ENCODE measurements around the gene OR2J3. TPM values are rescaled to one million over a fixed set of nuclear protein-coding genes. Genes with fewer than 3 reads are reported as not detected.

OR2J3 gene
- total and polyA plus RNA-seq, 2 of the 13 experiments (the other 11 are each of a cell fraction or from before 2014, with no cell fraction given): 0.70 TPM; not detected in 1

GRCh38 chr6:29071831-29072723 is 35.8 kb upstream of the OR2J3 start:
- in situ Hi-C loops (cut with HindIII; ENCODE audit: extremely low pct_ligation_motif_present, low pct_unique_long_range_greater_than_20kb): loop anchor here (25.0 kb wide), 1 partner anchor 515 kb away; the partner anchor contains the start of gene OR2H2
- ATAC-seq (peak; percentile 100), DNase-seq (ENCODE audit: low spot score) (peak; percentile 61), FAIRE-seq (peak; percentile 99)
- no peak overlapping the region for H3K4me2 ChIP-seq (ENCODE audit: low read depth, low read length)
- H3K4me1 ChIP-seq (ENCODE audit: insufficient read depth, low read length): no peaks in the 10 kb centered on the region
- no peak overlapping the region for H3K9ac ChIP-seq (ENCODE audit: insufficient read depth, low read depth, low read length)
- H3K27ac ChIP-seq (ENCODE audit: extremely low read length, insufficient read depth, low read length): no peak overlapping the region
- no peaks in the 10 kb centered on the region for H3K36me3 ChIP-seq (replicated peaks in 1 of 2; ENCODE audit: control insufficient read depth in 1 of 2, insufficient read depth in 2 of 2, low read length in 2 of 2)
- H3K79me2 ChIP-seq (ENCODE audit: insufficient read depth, low read length): no peaks in the 10 kb centered on the region
- BruUV-seq (replicated peaks): no TSS peak
- H3K9me3 ChIP-seq (ENCODE audit: low read length): no peaks in the 10 kb centered on the region
- no peaks in the 10 kb centered on the region for H3K27me3 ChIP-seq (ENCODE audit: control insufficient read depth in 1 of 2, insufficient read depth in 2 of 2, low read length in 2 of 2)
- H4K20me1 ChIP-seq (ENCODE audit: insufficient read depth, low read length): no peaks in the 10 kb centered on the region
- no peak overlapping the region for H3K4me3 ChIP-seq (replicated peaks in 1 of 3; ENCODE audit: insufficient read depth in 1 of 3, low read depth in 2 of 3, low read length in 3 of 3)
- CTCF ChIA-PET (ENCODE audit: low intra/inter-chr PET ratio, low total read pairs): interaction anchor here (1.9 kb wide), 1 partner anchor 517 kb away, joined by 10 read pairs; no protein-coding TSS in a partner anchor
- intact Hi-C loops (cut with micrococcal nuclease; ENCODE audit: unreplicated experiment): loop anchor here (1.0 kb wide), 1 partner anchor 517 kb away; no protein-coding TSS in a partner anchor
- POLR2A ChIA-PET: no interaction called here
- no peak overlapping the region for H2AFZ ChIP-seq (ENCODE audit: low read length)
- whole genome bisulfite sequencing (ENCODE audit: low lambda C conversion rate): 22% methylated on average over 9 of the region's 9 CpGs
- TF ChIP-seq CHD4 (IDR thresholded peaks at IDR 0.05; ENCODE audit: borderline replicate concordance, low read length) (no peak), ZNF225 (CRISPR knock-in tag; IDR thresholded peaks at IDR 0.05) (no peak), ZNF619 (CRISPR knock-in tag; IDR thresholded peaks at IDR 0.05) (0 out of 2 replicates have a peak, but pooled peaks have one; percentile 36), CTCF (CRISPR knock-in tag; IDR thresholded peaks at IDR 0.05) (peak; percentile 86), RAD21 (CRISPR knock-in tag; IDR thresholded peaks at IDR 0.05) (peak; percentile 27; the same call in 1 of the 2 replicates), HMGXB4 (CRISPR knock-in tag; IDR thresholded peaks at IDR 0.05; ENCODE audit: borderline replicate concordance in 1 of 2, low read depth in 1 of 2) (peak; percentile 41 to 46; a peak in 1 of 4 replicates), STAG1 (CRISPR knock-in tag; IDR thresholded peaks at IDR 0.05) (peak; percentile 72), TFDP1 (CRISPR knock-in tag; IDR thresholded peaks at IDR 0.05; ENCODE audit: borderline replicate concordance) (0 out of 2 replicates have a peak, but pooled peaks have one; percentile 18), CBX2 (IDR thresholded peaks at IDR 0.05; ENCODE audit: low read depth, low read length) (no peak), CBX2 (CRISPR knock-in tag; IDR thresholded peaks at IDR 0.05; ENCODE audit: low read depth) (no peak), KLF13 (CRISPR knock-in tag; IDR thresholded peaks at IDR 0.05) (no peak), ZNF703 (CRISPR knock-in tag; IDR thresholded peaks at IDR 0.05; ENCODE audit: borderline replicate concordance) (no peak), MAFF (IDR thresholded peaks at IDR 0.05; ENCODE audit: low read depth, low read length) (peak; percentile 50), ZMYM4 (CRISPR knock-in tag; IDR thresholded peaks at IDR 0.05) (0 out of 2 replicates have a peak, but pooled peaks have one; percentile 30), ZNF704 (CRISPR knock-in tag; IDR thresholded peaks at IDR 0.05; ENCODE audit: borderline replicate concordance) (no peak)

Data from HepG2 (cell line).